Measurements from ENCODE around the gene CFTR. TPM values are rescaled to one million over a fixed set of nuclear protein-coding genes. Genes with fewer than 3 reads are reported as not detected.

Gene CFTR
- total and polyA plus RNA-seq, 10 donors: 0.02 to 0.27 (median 0.05) TPM; not detected in 6

GRCh38 chr7:117689406-117689805 lies 209.6 kb downstream of the CFTR start:
- no peak for TF ChIP-seq CTCF (IDR thresholded peaks at IDR 0.05 in 8 of 11, conservative IDR thresholded peaks at IDR 0.05 in 3 of 11)
- TF ChIP-seq POLR2AphosphoS5 (IDR thresholded peaks at IDR 0.05): no peak
- TF ChIP-seq POLR2A (IDR thresholded peaks at IDR 0.05): no peak
- no peaks in the 10 kb centered on the region for H3K9me3 ChIP-seq
- H3K27ac ChIP-seq: no peak overlapping the region
- intact Hi-C loops (cut with DNase I; ENCODE audit: low total_unique reads): no loop called here
- no peaks in the 10 kb centered on the region for H3K4me1 ChIP-seq
- H3K36me3 ChIP-seq: no peaks in the 10 kb centered on the region
- no peak overlapping the region for H3K4me3 ChIP-seq
- no peaks in the 10 kb centered on the region for H3K27me3 ChIP-seq (replicated peaks in 1 of 7)
- no peak for DNase-seq

GRCh38 chr7:117690147-117690546 lies 210.3 kb downstream of the CFTR start:
- Histone ChIP-seq H3K4me3 (no peak overlapping the region), H3K4me1 (no peaks in the 10 kb centered on the region), H3K27ac (no peak overlapping the region), H3K36me3 (no peaks in the 10 kb centered on the region), H3K9me3 (no peaks in the 10 kb centered on the region), H3K27me3 (replicated peaks in 1 of 7) (no peaks in the 10 kb centered on the region)
- intact Hi-C loops (cut with DNase I; ENCODE audit: low total_unique reads): no loop called here
- TF ChIP-seq CTCF (IDR thresholded peaks at IDR 0.05 in 8 of 11, conservative IDR thresholded peaks at IDR 0.05 in 3 of 11): no peak
- WGBS, 5 donors: 79 to 87% (median 84%) methylated on average over 3 of the region's 3 CpGs
- DNase-seq: no peak

- Histone ChIP-seq H3K9me3 (no peaks in the 10 kb centered on the region), H3K36me3 (no peaks in the 10 kb centered on the region), H3K27ac (no peak overlapping the region), H3K27me3 (replicated peaks in 1 of 7) (no peaks in the 10 kb centered on the region), H3K4me1 (no peaks in the 10 kb centered on the region), H3K4me3 (no peak overlapping the region)
- 92 to 100% (median 97%) methylated on average over 7 of the region's 7 CpGs for WGBS, 5 donors
- no peak for DNase-seq
- intact Hi-C loops (cut with DNase I; ENCODE audit: low total_unique reads): no loop called here
- TF ChIP-seq POLR2A (IDR thresholded peaks at IDR 0.05) (no peak), CTCF (IDR thresholded peaks at IDR 0.05 in 8 of 11, conservative IDR thresholded peaks at IDR 0.05 in 3 of 11) (no peak), POLR2AphosphoS5 (IDR thresholded peaks at IDR 0.05) (no peak)
Observed at GRCh38 chr7:117692338-117692737, 212.5 kb downstream of the CFTR start.

GRCh38 chr7:117698018-117698417 lies 218.2 kb downstream of the CFTR start:
- TF ChIP-seq CTCF (IDR thresholded peaks at IDR 0.05 in 8 of 11, conservative IDR thresholded peaks at IDR 0.05 in 3 of 11) (no peak), POLR2A (IDR thresholded peaks at IDR 0.05) (no peak)
- WGBS, 5 donors: 66 to 90% (median 76%) methylated on average over 2 of the region's 2 CpGs
- Histone ChIP-seq H3K27ac (no peak overlapping the region), H3K4me3 (no peak overlapping the region), H3K27me3 (replicated peaks in 1 of 7) (no peaks in the 10 kb centered on the region), H3K4me1 (no peaks in the 10 kb centered on the region), H3K9me3 (no peaks in the 10 kb centered on the region), H3K36me3 (no peaks in the 10 kb centered on the region)
- intact Hi-C loops (cut with DNase I; ENCODE audit: low total_unique reads): no loop called here
- no peak for DNase-seq
